Measurements from ENCODE around the gene C11orf21.
"Not testable (repeated sequence)": the region's sequence is repeated elsewhere in the genome, so short reads cannot be mapped to it uniquely, and the experiment has no call there.

C11orf21 gene

GRCh38 chr11:2301631-2302305, at the start of gene C11orf21, which contains the start of gene TSPAN32:
TSS of gene C11orf21 (minus strand) at chr11:2301918. CDS start at chr11:2301808, 110 bp downstream.
TSS of gene TSPAN32 (plus strand) at chr11:2302013. CDS start at chr11:2302150, 137 bp downstream.
- peak; percentile 58 for ATAC-seq
- peak; percentile 69 for DNase-seq

- DNase-seq (no peak), ATAC-seq (no peak)
These were observed 47.3 kb upstream of the C11orf21 start for GRCh38 chr11:2348986-2349385.

- ATAC-seq, result no peak
- no peak for DNase-seq
These were observed 45.7 kb upstream of the C11orf21 start for GRCh38 chr11:2347308-2347830.

- DNase-seq, result no peak
- ATAC-seq, result no peak
These were observed 45.0 kb upstream of the C11orf21 start for GRCh38 chr11:2346586-2347307.

- no peak for ATAC-seq
- DNase-seq, result no peak
These were observed 44.3 kb upstream of the C11orf21 start for GRCh38 chr11:2346014-2346413.

- ATAC-seq (no peak), DNase-seq (no peak)
These were observed 43.3 kb upstream of the C11orf21 start for GRCh38 chr11:2345050-2345449.

GRCh38 chr11:2343502-2343901, 41.8 kb upstream of the C11orf21 start:
- ATAC-seq (no peak), DNase-seq (no peak)

GRCh38 chr11:2342981-2343380, 41.3 kb upstream of the C11orf21 start:
- DNase-seq (no peak), ATAC-seq (no peak)

GRCh38 chr11:2342557-2342956, 40.8 kb upstream of the C11orf21 start:
- DNase-seq, result no peak
- ATAC-seq, result no peak

- not testable (repeated sequence) for ATAC-seq, DNase-seq
These were observed 37.0 kb upstream of the C11orf21 start for GRCh38 chr11:2338760-2339159.

GRCh38 chr11:2335286-2335685, 33.6 kb upstream of the C11orf21 start:
- not testable (repeated sequence) for ATAC-seq, DNase-seq

GRCh38 chr11:2333486-2334205, 31.9 kb upstream of the C11orf21 start:
- not testable (repeated sequence) for ATAC-seq, DNase-seq

GRCh38 chr11:2332569-2332968, 30.9 kb upstream of the C11orf21 start:
- not testable (repeated sequence) for ATAC-seq, DNase-seq

- DNase-seq, result no peak
These were observed 29.7 kb upstream of the C11orf21 start for GRCh38 chr11:2331404-2331803.

GRCh38 chr11:2330696-2331095, 29.0 kb upstream of the C11orf21 start:
- ATAC-seq (no peak), DNase-seq (no peak)

More at GRCh38 chr11:2331404-2331803, 29.7 kb upstream of the C11orf21 start:
- ATAC-seq, result no peak

- ATAC-seq, result no peak
- DNase-seq, result no peak
These were observed 27.8 kb upstream of the C11orf21 start for GRCh38 chr11:2329551-2329950.

- ATAC-seq, result no peak
- DNase-seq, result no peak
These were observed 27.1 kb upstream of the C11orf21 start for GRCh38 chr11:2328656-2329354.

GRCh38 chr11:2328021-2328420, 26.3 kb upstream of the C11orf21 start:
- ATAC-seq, result no peak
- DNase-seq, result no peak

- DNase-seq (no peak), ATAC-seq (no peak)
These were observed 25.3 kb upstream of the C11orf21 start for GRCh38 chr11:2327032-2327431.

GRCh38 chr11:2325719-2326118, 24.0 kb upstream of the C11orf21 start:
- DNase-seq, result no peak
- ATAC-seq, result no peak

GRCh38 chr11:2325123-2325522, 23.4 kb upstream of the C11orf21 start:
- ATAC-seq, result no peak
- no peak for DNase-seq

GRCh38 chr11:2321311-2321683, 19.6 kb upstream of the C11orf21 start:
- DNase-seq, result no peak
- no peak for ATAC-seq
